Stimulated activated naive CD8-positive, alpha-beta T cell treated with anti-CD3 and anti-CD28 coated beads, Interleukin-15, amount 100 ng/mL, for 72 hours (primary cell): Measurements from ENCODE around the gene PDE3B.
A peak's percentile ranks its signal among the peaks of the same experiment; 100 is the strongest.
"Not testable (repeated sequence)": the region's sequence is repeated elsewhere in the genome, so short reads cannot be mapped to it uniquely, and the experiment has no call there.

Source experiments
- ATAC-seq: fragments of 150-1000 bp; cut with Tn5 transposase; 2 replicates; pipeline ENCODE4 v1.10.0; 2021; ENCODE audit warnings: mild to moderate bottlenecking, moderate library complexity
- DNase-seq, 2 donors: peaks; one replicate each; pipeline ENCODE4 v3.0.0; 2021 to 2022
- H3K27ac Mint-ChIP-seq, 2 donors: one replicate each; pipeline ENCODE4 v1.8.0; 2022; ENCODE audit warnings: mild to moderate bottlenecking in 2 of 2, mixed read lengths in 2 of 2, moderate library complexity in 2 of 2
- H3K27me3 Mint-ChIP-seq: one replicate; pipeline ENCODE4 v1.8.0; 2022; ENCODE audit warnings: mixed read lengths
- H3K4me1 Mint-ChIP-seq: one replicate; pipeline ENCODE4 v1.8.0; 2022; ENCODE audit warnings: mild to moderate bottlenecking, mixed read lengths
- H3K4me3 Mint-ChIP-seq, 2 donors: one replicate each; pipeline ENCODE4 v1.8.0; 2022; ENCODE audit warnings: mild to moderate bottlenecking in 2 of 2, mixed read lengths in 2 of 2, moderate library complexity in 1 of 2
- H3K9me3 Mint-ChIP-seq, 2 donors: one replicate each; pipeline ENCODE4 v1.8.0; 2022; ENCODE audit warnings: mixed read lengths in 2 of 2

The PDE3B gene

GRCh38 chr11:14882196-14882595 is 238.6 kb downstream of the PDE3B start:
- H3K9me3 Mint-ChIP-seq = peaks cover 13 to 23% of the 10 kb centered on the region in 2 donors
- H3K27me3 Mint-ChIP-seq = no peaks in the 10 kb centered on the region
- peak overlapping the region in 1 of 2 donors; percentile 86 for H3K27ac Mint-ChIP-seq
- ATAC-seq (no peak), DNase-seq (no peak)
- no peak overlapping the region for H3K4me3 Mint-ChIP-seq
- H3K4me1 Mint-ChIP-seq = peaks cover 18% of the 10 kb centered on the region

GRCh38 chr11:14883683-14884082 is 240.1 kb downstream of the PDE3B start:
- H3K4me3 Mint-ChIP-seq, H3K27ac Mint-ChIP-seq, H3K27me3 Mint-ChIP-seq, DNase-seq, ATAC-seq: not testable (repeated sequence)
- H3K4me1 Mint-ChIP-seq = peaks cover 31% of the 10 kb centered on the region
- peaks cover 18 to 23% of the 10 kb centered on the region in 2 donors for H3K9me3 Mint-ChIP-seq

- DNase-seq (no peak), ATAC-seq (no peak)
- H3K9me3 Mint-ChIP-seq = peaks cover 18 to 23% of the 10 kb centered on the region in 2 donors
- H3K4me3 Mint-ChIP-seq = peak overlapping the region in 1 of 2 donors; percentile 8
- peaks cover 41% of the 10 kb centered on the region for H3K4me1 Mint-ChIP-seq
- no peaks in the 10 kb centered on the region for H3K27me3 Mint-ChIP-seq
- peak overlapping the region; percentile 93 to 94 for H3K27ac Mint-ChIP-seq
These were observed 241.2 kb downstream of the PDE3B start for GRCh38 chr11:14884667-14885273.

- ATAC-seq = no peak
- no peak overlapping the region for H3K27ac Mint-ChIP-seq
- H3K4me3 Mint-ChIP-seq = no peak overlapping the region
- DNase-seq = no peak
- peaks cover 54% of the 10 kb centered on the region for H3K4me1 Mint-ChIP-seq
- H3K9me3 Mint-ChIP-seq = peaks cover 18 to 20% of the 10 kb centered on the region in 2 donors
- H3K27me3 Mint-ChIP-seq = no peaks in the 10 kb centered on the region
These were observed 242.9 kb downstream of the PDE3B start for GRCh38 chr11:14886513-14886912.

GRCh38 chr11:14891143-14892035 is 247.8 kb downstream of the PDE3B start:
- H3K27ac Mint-ChIP-seq = peak overlapping the region; percentile 98 to 99
- peak; percentile 92 to 96 for DNase-seq
- H3K27me3 Mint-ChIP-seq = peaks cover 7% of the 10 kb centered on the region
- peak; percentile 84 for ATAC-seq
- H3K9me3 Mint-ChIP-seq = peaks cover 0 to 5% of the 10 kb centered on the region in 2 donors
- H3K4me3 Mint-ChIP-seq = peak overlapping the region; percentile 95
- H3K4me1 Mint-ChIP-seq = peaks cover 80% of the 10 kb centered on the region

- Mint-ChIP-seq H3K27me3 (peaks cover 7% of the 10 kb centered on the region), H3K4me1 (peaks cover 73% of the 10 kb centered on the region), H3K9me3 (peaks cover 0 to 5% of the 10 kb centered on the region in 2 donors), H3K27ac (peak within 1 kb of the TSS; percentile 98 to 99), H3K4me3 (peak within 1 kb of the TSS; percentile 95)
- ATAC-seq (peak; percentile 86), DNase-seq (peak; percentile 89 to 96)
These were observed 248.5 kb downstream of the PDE3B start, which contains the start of gene CYP2R1 for GRCh38 chr11:14892036-14892556. Gene CYP2R1, minus strand, starts transcription at chr11:14892231. Its CDS starts 26 bp downstream, at chr11:14892205.

- Mint-ChIP-seq H3K27me3 (peaks cover 7% of the 10 kb centered on the region), H3K4me3 (peak overlapping the region; percentile 95), H3K4me1 (peaks cover 70% of the 10 kb centered on the region), H3K9me3 (peaks cover 0 to 5% of the 10 kb centered on the region in 2 donors), H3K27ac (peak overlapping the region in 1 of 2 donors; percentile 97)
- ATAC-seq (no peak), DNase-seq (no peak)
These were observed 249.0 kb downstream of the PDE3B start for GRCh38 chr11:14892577-14892976.

- H3K27me3 Mint-ChIP-seq = peaks cover 7% of the 10 kb centered on the region
- H3K4me3 Mint-ChIP-seq = peak overlapping the region; percentile 36 to 56
These were observed 251.3 kb downstream of the PDE3B start for GRCh38 chr11:14894657-14895598.

GRCh38 chr11:14898355-14898754 is 254.8 kb downstream of the PDE3B start:
- no peak overlapping the region for H3K4me3 Mint-ChIP-seq
- DNase-seq = no peak
- ATAC-seq = no peak
- no peaks in the 10 kb centered on the region for H3K9me3 Mint-ChIP-seq
- peak overlapping the region in 1 of 2 donors; percentile 22 for H3K27ac Mint-ChIP-seq
- peaks cover 34% of the 10 kb centered on the region for H3K4me1 Mint-ChIP-seq
- H3K27me3 Mint-ChIP-seq = peaks cover 7% of the 10 kb centered on the region

More at GRCh38 chr11:14894657-14895598, 251.3 kb downstream of the PDE3B start:
- ATAC-seq = no peak
- peak; percentile 43 to 76 for DNase-seq
- Mint-ChIP-seq H3K4me1 (peaks cover 53% of the 10 kb centered on the region), H3K9me3 (no peaks in the 10 kb centered on the region), H3K27ac (peak overlapping the region; percentile 95 to 97)

- H3K9me3 Mint-ChIP-seq = no peaks in the 10 kb centered on the region
- DNase-seq = no peak
- H3K4me3 Mint-ChIP-seq = no peak overlapping the region
- no peak overlapping the region for H3K27ac Mint-ChIP-seq
- ATAC-seq = no peak
- H3K4me1 Mint-ChIP-seq = peaks cover 30% of the 10 kb centered on the region
- peaks cover 7% of the 10 kb centered on the region for H3K27me3 Mint-ChIP-seq
These were observed 255.3 kb downstream of the PDE3B start for GRCh38 chr11:14898906-14899305.

GRCh38 chr11:14902650-14903350 is 259.2 kb downstream of the PDE3B start:
- ATAC-seq = no peak
- no peaks in the 10 kb centered on the region for H3K27me3 Mint-ChIP-seq
- no peak overlapping the region for H3K27ac Mint-ChIP-seq
- H3K4me3 Mint-ChIP-seq = no peak overlapping the region
- peaks cover 47% of the 10 kb centered on the region for H3K4me1 Mint-ChIP-seq
- no peaks in the 10 kb centered on the region for H3K9me3 Mint-ChIP-seq
- no peak for DNase-seq

- Mint-ChIP-seq H3K27ac (peak overlapping the region; percentile 86 to 94), H3K4me1 (peaks cover 52% of the 10 kb centered on the region), H3K27me3 (no peaks in the 10 kb centered on the region), H3K4me3 (peak overlapping the region; percentile 93 to 95), H3K9me3 (no peaks in the 10 kb centered on the region)
- peak; percentile 81 to 85 for DNase-seq
- ATAC-seq = peak; percentile 68
These were observed 261.1 kb downstream of the PDE3B start for GRCh38 chr11:14904745-14905103.

GRCh38 chr11:14905104-14906033 is 261.8 kb downstream of the PDE3B start:
- peak overlapping the region; percentile 93 to 95 for H3K4me3 Mint-ChIP-seq
- DNase-seq (peak; percentile 82 to 88), ATAC-seq (peak; percentile 81)
- H3K4me1 Mint-ChIP-seq = peaks cover 52% of the 10 kb centered on the region
- no peaks in the 10 kb centered on the region for H3K27me3 Mint-ChIP-seq
- H3K27ac Mint-ChIP-seq = peak overlapping the region; percentile 86 to 94
- no peaks in the 10 kb centered on the region for H3K9me3 Mint-ChIP-seq
